ENCODE data around the gene LAMA4. TPM values are rescaled to one million over a fixed set of nuclear protein-coding genes. Genes with fewer than 3 reads are reported as not detected.

Gene LAMA4
- total RNA-seq, 1 experiment from 2014 or later, result not detected

GRCh38 chr6:112286500-112287144 is 32.3 kb upstream of the LAMA4 start:
- H3K9me3 Mint-ChIP-seq (ENCODE audit: unreplicated experiment), result no peaks in the 10 kb centered on the region
- ChIA-PET POLR2A (no interaction called here), CTCF (no interaction called here)
- H3K4me1 Mint-ChIP-seq (ENCODE audit: low read depth, unreplicated experiment), result peaks cover 12% of the 10 kb centered on the region
- H3K27me3 Mint-ChIP-seq (ENCODE audit: insufficient read depth, unreplicated experiment), result no peaks in the 10 kb centered on the region
- TF ChIP-seq, protein P1, sequence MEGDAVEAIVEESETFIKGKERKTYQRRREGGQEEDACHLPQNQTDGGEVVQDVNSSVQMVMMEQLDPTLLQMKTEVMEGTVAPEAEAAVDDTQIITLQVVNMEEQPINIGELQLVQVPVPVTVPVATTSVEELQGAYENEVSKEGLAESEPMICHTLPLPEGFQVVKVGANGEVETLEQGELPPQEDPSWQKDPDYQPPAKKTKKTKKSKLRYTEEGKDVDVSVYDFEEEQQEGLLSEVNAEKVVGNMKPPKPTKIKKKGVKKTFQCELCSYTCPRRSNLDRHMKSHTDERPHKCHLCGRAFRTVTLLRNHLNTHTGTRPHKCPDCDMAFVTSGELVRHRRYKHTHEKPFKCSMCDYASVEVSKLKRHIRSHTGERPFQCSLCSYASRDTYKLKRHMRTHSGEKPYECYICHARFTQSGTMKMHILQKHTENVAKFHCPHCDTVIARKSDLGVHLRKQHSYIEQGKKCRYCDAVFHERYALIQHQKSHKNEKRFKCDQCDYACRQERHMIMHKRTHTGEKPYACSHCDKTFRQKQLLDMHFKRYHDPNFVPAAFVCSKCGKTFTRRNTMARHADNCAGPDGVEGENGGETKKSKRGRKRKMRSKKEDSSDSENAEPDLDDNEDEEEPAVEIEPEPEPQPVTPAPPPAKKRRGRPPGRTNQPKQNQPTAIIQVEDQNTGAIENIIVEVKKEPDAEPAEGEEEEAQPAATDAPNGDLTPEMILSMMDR (IDR thresholded peaks at IDR 0.05; ENCODE audit: insufficient read depth in 1 of 2, low read depth in 1 of 2, low read length in 1 of 2, severe bottlenecking in 1 of 2, unreplicated experiment in 1 of 2), result no peak
- no peaks in the 10 kb centered on the region for H3K9me3 ChIP-seq
- H3K4me3 Mint-ChIP-seq (ENCODE audit: unreplicated experiment), result no peak overlapping the region
- H3K4me1 ChIP-seq, result peaks cover 18% of the 10 kb centered on the region
- no peak for DNase-seq
- BruUV-seq (replicated peaks), result no TSS peak
- H3K27me3 ChIP-seq (replicated peaks; ENCODE audit: control insufficient read depth, insufficient read depth, low read length), result no peaks in the 10 kb centered on the region
- H3K27ac Mint-ChIP-seq (ENCODE audit: unreplicated experiment), result no peak overlapping the region
- no peak overlapping the region for H3K4me3 ChIP-seq (ENCODE audit: low read depth, low read length)
- intact Hi-C loops (cut with micrococcal nuclease; ENCODE audit: unreplicated experiment), result no loop called here
- H3K36me3 ChIP-seq (ENCODE audit: control insufficient read depth, insufficient read depth, low read length), result no peaks in the 10 kb centered on the region
- no peaks in the 10 kb centered on the region for H3K36me3 Mint-ChIP-seq (ENCODE audit: insufficient read depth, unreplicated experiment)

GRCh38 chr6:112286010-112286409 is 31.6 kb upstream of the LAMA4 start:
- CTCF ChIA-PET, result no interaction called here
- Histone ChIP-seq H3K4me1 (peaks cover 18% of the 10 kb centered on the region), H3K4me3 (ENCODE audit: low read depth, low read length) (no peak overlapping the region), H3K9me3 (no peaks in the 10 kb centered on the region), H3K27me3 (replicated peaks; ENCODE audit: control insufficient read depth, insufficient read depth, low read length) (no peaks in the 10 kb centered on the region), H3K36me3 (ENCODE audit: control insufficient read depth, insufficient read depth, low read length) (no peaks in the 10 kb centered on the region)
- Mint-ChIP-seq H3K9me3 (ENCODE audit: unreplicated experiment) (no peaks in the 10 kb centered on the region), H3K36me3 (ENCODE audit: insufficient read depth, unreplicated experiment) (no peaks in the 10 kb centered on the region), H3K27me3 (ENCODE audit: insufficient read depth, unreplicated experiment) (no peaks in the 10 kb centered on the region), H3K4me1 (ENCODE audit: low read depth, unreplicated experiment) (peaks cover 10% of the 10 kb centered on the region), H3K4me3 (ENCODE audit: unreplicated experiment) (no peak overlapping the region), H3K27ac (ENCODE audit: unreplicated experiment) (no peak overlapping the region)
- intact Hi-C loops (cut with micrococcal nuclease; ENCODE audit: unreplicated experiment), result no loop called here
- no peak for DNase-seq
- POLR2A ChIA-PET, result no interaction called here
- no TSS peak for BruUV-seq (replicated peaks)
- TF ChIP-seq, protein P1 (IDR thresholded peaks at IDR 0.05; ENCODE audit: insufficient read depth in 1 of 2, low read depth in 1 of 2, low read length in 1 of 2, severe bottlenecking in 1 of 2, unreplicated experiment in 1 of 2), result no peak

DNA sequence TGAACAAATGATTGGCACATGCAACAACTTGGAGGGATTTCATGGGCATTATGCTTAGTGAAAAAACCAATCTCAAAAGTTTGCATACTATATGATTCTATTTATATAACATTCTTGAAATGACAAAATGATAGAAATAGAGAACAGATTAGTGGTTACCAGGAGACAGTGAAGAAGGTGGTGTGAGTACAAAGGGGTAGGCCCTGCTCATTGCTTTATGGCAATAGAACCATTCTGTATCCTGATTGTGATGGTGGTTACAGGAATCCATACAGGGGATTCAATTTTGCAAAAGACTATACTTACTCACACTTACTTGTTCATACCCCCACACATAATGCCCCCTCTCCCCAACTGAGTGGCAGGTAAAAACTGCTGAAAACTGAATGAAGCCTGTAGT is 30.2 kb upstream of the LAMA4 start:
- H3K36me3 ChIP-seq (ENCODE audit: control insufficient read depth, insufficient read depth, low read length), result no peaks in the 10 kb centered on the region
- DNase-seq, result no peak
- Mint-ChIP-seq H3K4me1 (ENCODE audit: low read depth, unreplicated experiment) (peaks cover 10% of the 10 kb centered on the region), H3K36me3 (ENCODE audit: insufficient read depth, unreplicated experiment) (no peaks in the 10 kb centered on the region), H3K27ac (ENCODE audit: unreplicated experiment) (no peak overlapping the region), H3K9me3 (ENCODE audit: unreplicated experiment) (no peaks in the 10 kb centered on the region), H3K27me3 (ENCODE audit: insufficient read depth, unreplicated experiment) (no peaks in the 10 kb centered on the region), H3K4me3 (ENCODE audit: unreplicated experiment) (no peak overlapping the region)
- no peaks in the 10 kb centered on the region for H3K27me3 ChIP-seq (replicated peaks; ENCODE audit: control insufficient read depth, insufficient read depth, low read length)
- H3K4me1 ChIP-seq, result peaks cover 18% of the 10 kb centered on the region
- intact Hi-C loops (cut with micrococcal nuclease; ENCODE audit: unreplicated experiment), result no loop called here
- H3K4me3 ChIP-seq (ENCODE audit: low read depth, low read length), result no peak overlapping the region
- POLR2A ChIA-PET, result no interaction called here
- H3K9me3 ChIP-seq, result no peaks in the 10 kb centered on the region
- CTCF ChIA-PET, result no interaction called here
- BruUV-seq (replicated peaks), result no TSS peak
- TF ChIP-seq, protein P1 (IDR thresholded peaks at IDR 0.05; ENCODE audit: insufficient read depth in 1 of 2, low read depth in 1 of 2, low read length in 1 of 2, severe bottlenecking in 1 of 2, unreplicated experiment in 1 of 2), result no peak

Data from Caco-2 (cell line).